ENCODE measurements around the gene ACAD10.

- TF ChIP-seq GATA2 (IDR thresholded peaks at IDR 0.05; ENCODE audit: low read depth, low read length) (no peak), GATA3 (IDR thresholded peaks at IDR 0.05; ENCODE audit: low read depth, low read length) (no peak)
Measured at GRCh38 chr12:111691262-111691661, 5.4 kb downstream of the ACAD10 start.
